Stimulated activated CD8-positive, alpha-beta memory T cell treated with anti-CD3 and anti-CD28 coated beads, Interleukin-12 subunit alpha, Interleukin-12 subunit beta, amount 100 ng/mL, for 4 hours (primary cell): Measurements from ENCODE around the gene LRRC56.

Source experiments
- DNase-seq: peaks from one replicate; pipeline ENCODE4 v3.0.0-alpha.2; 2020; ENCODE audit warnings: low read depth

The LRRC56 gene, protein sequence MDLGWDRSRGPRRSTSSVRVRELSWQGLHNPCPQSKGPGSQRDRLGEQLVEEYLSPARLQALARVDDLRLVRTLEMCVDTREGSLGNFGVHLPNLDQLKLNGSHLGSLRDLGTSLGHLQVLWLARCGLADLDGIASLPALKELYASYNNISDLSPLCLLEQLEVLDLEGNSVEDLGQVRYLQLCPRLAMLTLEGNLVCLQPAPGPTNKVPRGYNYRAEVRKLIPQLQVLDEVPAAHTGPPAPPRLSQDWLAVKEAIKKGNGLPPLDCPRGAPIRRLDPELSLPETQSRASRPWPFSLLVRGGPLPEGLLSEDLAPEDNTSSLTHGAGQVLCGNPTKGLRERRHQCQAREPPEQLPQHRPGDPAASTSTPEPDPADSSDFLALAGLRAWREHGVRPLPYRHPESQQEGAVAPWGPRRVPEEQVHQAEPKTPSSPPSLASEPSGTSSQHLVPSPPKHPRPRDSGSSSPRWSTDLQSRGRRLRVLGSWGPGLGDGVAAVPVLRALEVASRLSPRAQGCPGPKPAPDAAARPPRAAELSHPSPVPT

DNA sequence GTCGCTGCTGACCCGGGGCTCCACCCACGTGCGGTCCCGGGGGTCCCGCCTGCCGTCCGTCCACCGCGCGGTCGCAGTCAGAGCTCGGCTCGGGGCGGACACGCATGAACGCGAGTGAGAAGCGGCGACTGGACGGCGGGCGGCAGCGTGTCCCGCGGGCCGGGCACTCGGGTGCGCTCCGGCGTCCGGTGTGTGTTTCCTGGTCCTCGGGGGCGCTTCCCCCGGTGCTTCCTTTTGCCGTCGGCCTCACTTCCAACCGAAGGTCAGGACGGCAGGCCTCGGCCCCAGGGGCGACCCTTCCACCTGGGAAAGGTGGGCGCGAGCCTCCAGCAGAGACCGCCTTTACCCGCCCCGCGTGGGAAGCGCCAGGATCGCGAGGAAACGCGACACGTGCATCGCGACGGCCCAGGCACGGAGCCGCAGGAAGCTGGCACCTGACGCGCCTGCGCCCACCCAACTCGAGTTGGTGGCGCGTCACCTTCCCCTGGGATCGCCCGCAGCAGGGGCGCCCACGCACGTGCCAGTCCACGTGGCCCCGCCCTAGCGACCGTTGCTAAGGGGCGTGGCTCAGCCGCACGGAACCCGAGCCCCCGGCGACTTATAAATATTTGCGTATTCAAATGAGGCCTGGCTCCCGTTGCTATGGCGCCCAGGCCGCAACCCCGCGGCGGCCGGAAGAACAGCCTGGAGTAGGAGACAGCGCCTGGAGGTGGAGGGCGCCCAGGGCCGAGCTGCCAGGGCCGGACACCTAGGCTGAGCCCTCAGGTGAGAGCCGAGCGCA is at the start of gene LRRC56:
TSS of gene LRRC56 (plus strand) at position 687 of the 781 bp plus-strand sequence. CDS start 3,158 bp downstream, outside the sequence.
- DNase-seq, result peak; percentile 91

DNA sequence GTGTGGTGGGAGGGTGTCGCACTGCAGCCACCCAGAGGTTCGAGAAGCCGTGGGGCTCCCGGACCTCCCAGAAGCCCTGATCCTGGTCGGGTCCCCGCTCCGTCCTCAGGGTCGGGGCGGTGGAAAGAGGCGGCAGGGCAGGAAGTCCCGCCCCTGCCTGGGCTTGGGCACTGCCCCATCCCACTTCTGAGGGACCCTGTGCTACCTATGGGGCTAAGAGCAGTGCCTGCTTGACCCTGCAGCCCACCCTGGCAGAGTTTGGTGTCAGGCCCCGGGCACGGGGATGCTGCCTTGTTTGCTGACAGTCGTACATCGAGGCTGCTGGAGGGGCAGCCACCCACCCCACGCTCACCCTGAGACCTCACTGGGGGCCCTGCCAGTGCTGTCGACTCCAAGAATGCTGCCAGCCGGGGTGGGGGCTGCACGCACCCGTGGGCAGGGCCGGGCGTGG is 49.7 kb upstream of the LRRC56 start:
- no peak for DNase-seq

DNA sequence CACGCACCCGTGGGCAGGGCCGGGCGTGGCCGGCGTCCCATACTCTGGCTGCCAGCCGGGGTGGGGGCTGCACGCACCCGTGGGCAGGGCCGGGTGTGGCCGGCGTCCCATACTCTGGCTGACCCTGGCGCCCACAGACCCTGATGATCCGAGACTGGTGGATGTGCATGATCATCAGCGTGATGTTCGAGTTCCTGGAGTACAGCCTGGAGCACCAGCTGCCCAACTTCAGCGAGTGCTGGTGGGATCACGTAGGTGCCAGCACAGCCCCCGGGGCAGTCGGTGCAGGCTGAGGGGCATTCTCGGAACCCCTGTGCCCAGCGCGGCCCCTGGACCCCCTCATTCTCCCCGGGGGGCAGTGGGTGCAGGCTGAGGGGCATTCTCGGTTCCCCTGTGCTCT is 49.3 kb upstream of the LRRC56 start:
- no peak for DNase-seq

DNA sequence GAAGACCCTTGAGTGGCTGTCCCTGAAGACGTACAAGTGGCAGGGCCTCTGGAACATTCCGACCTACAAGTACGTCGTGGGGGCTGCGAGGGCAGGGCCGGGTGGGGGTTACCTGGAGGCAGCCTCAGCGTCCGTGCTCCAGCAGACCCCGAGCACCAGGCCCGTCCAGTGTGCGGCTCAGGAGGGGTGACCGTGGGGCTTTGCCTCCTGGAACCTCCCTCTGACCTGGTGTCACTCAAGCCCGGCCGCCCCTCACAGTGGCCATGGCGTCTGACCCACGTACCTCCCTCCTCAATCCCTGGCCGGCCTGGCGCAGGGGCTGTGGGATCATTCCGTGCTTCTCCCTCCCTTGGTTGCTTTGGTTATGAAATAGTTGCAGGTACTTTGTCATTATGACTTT is 48.7 kb upstream of the LRRC56 start:
- no peak for DNase-seq

DNA sequence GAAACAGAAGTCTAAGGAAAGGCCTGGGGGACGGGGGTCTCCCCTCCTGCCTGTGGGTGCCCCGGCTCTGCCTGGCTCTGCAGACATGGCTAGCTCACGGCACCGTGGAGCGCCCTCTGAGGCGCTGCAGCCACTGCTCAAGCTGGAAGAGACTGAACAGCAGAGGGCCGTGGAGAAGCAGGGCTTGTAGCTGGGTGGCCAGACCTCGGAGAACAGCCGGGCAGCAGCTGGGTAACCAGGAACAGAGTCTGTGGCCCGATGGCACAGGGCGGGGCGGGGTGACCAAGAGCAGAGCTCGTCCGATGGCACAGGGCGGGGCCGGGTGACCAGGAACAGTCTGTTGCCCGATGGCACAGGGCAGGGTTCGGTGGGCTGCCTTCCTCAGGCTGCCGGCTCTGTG is 48.3 kb upstream of the LRRC56 start:
- no peak for DNase-seq

DNA sequence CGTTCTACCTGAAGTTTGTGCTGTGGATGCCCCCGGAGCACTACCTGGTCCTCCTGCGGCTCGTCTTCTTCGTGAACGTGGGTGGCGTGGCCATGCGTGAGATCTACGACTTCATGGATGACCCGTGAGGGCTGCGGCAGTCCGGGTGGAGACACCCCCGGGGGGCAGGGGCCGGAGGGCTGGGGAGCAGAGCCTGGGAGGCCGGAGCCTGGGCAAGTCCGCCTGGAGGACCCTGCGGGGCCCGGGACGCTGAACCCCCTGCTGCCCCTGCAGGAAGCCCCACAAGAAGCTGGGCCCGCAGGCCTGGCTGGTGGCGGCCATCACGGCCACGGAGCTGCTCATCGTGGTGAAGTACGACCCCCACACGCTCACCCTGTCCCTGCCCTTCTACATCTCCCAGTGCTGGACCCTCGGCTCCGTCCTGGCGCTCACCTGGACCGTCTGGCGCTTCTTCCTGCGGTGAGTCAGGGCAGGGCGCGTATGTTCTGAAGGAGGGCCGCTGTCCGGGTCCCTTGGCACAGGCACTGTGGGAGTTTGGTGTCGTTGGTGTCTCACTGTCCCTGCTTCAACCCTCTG is 47.6 kb upstream of the LRRC56 start:
- no peak for DNase-seq

DNA sequence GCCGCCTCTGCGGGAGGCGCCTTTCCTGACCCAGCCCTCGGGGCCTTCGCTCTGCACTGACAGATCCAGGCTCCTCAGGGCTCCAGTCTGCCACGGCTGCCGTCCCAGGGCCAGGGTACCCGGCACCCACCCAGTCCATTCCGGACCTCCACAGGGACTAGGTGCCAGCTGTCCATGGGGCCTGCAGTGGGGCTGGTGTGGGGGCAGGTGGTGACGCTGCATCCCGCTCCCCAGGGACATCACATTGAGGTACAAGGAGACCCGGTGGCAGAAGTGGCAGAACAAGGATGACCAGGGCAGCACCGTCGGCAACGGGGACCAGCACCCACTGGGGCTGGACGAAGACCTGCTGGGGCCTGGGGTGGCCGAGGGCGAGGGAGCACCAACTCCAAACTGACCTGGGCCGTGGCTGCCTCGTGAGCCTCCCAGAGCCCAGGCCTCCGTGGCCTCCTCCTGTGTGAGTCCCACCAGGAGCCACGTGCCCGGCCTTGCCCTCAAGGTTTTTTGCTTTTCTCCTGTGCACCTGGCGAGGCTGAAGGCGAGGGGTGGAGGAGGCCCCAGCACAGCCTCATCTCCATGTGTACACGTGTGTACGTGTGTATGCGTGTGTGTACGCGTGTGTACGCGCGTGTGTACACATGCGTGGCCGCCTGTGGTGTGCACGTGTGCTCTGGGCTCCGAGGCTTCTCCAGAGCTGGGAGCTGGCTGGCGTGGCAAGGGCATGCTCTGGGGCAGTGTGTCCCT is 47.0 kb upstream of the LRRC56 start:
- no peak for DNase-seq

DNA sequence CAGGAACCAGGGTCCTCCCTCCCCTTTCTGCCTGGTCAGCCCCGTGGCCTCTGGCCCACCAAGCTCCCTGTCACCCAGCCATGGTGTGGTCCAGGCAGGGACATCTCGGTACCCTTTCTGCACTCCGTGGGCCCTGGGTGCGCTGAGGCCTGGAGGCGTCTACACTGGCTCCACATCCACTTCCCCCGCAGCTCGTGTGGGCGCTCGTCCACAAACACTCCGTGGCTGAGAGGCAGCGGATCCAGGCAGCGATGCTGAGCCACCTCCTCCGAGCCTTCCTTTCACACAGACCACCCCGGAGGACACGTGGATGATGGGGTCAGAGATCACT is 46.4 kb upstream of the LRRC56 start:
- DNase-seq, result no peak

DNA sequence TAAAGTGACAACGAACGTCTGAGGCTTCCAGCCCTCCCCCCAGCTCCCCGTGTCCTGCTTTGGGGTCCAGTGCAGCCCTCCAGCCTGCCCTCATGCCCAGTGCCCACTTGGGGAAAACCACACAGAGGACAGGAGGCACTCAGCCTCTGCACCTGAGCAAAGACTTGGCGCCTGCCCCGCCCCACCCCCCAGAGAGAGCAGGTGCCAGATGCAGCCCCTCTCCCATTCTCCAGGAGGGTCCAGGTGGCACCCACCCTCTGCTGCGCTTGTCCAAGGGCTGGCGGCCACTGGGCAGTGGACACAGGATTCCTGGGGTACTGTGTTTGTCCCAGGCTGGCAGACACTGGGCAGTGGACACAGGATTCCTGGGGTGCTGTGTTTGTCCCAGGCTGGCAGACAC is 46.0 kb upstream of the LRRC56 start:
- DNase-seq, result no peak

DNA sequence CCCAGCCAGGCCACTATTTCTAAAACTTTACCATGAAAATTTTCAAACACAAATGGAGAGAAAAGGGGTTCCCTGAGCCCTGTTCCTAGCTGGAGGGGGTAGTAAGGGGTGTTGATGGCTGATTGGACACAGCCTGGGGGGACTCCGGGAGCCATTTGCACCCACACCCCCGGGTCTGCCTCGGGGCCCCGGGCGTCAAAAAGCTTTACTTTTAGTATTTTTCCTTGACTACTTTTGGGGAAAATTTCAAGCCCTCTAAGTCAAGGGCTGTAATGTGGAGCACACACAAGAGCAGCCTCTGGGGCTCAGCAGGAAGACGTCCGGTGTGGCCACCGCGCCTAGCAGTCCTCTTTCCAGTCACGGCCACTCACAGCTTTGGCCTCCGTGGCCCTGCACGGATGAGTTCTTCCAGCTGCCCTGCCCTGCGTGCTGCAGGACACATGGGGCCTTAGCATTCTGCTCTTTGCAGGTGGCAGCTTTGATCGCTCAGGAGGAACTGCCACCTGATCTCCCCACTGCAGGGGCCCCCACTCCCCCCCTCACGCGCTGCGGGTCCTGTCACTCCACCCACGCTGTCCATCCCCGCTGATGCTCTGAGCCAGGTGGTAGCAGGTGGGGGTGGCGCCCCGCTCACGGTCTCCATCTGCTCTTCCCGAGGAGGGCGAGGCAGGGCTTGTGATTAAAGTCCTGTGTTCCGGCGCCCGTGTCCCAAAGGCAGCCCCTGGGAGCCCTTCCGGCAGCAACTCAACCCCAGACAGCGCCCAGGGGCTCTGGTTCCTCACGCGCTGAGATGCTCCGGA is 44.7 kb upstream of the LRRC56 start:
- no peak for DNase-seq

DNA sequence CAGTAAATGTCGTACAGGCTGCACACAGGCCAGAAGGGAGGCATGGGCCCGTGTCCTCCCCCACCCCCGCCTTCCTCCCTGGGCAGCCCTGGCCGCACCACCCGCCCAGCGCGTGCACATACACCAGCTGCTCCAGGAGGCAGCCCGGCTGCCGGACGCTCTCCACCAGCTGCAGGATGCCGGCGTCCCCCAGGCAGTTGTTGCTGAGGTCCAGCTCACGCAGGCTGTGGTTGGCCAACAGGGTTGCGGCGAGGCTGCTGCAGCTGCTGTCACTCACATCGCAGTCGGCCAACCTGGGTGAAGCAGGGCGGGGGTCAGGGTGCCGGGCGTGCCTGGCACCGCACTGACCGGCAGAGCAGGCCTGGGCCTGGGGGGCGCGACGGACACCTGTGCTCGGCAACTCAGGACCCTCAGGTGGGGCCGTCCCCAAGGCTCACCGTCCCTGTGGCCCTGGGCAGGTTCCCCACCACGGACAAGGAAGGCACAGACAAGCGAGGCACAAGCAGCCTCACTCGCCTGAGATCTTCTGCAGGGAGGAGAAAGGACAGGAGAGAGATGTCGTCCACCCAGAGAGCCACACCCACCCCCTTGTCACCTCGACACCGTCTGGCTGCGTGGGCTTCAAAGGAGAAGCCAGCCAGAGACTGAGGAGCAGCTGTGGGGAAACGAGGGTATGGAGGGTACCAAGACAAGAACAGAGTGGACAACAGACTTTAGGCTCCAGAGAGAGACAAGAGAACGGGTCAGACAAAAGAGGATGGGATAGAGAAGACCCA is 42.4 kb upstream of the LRRC56 start:
- DNase-seq, result no peak

DNA sequence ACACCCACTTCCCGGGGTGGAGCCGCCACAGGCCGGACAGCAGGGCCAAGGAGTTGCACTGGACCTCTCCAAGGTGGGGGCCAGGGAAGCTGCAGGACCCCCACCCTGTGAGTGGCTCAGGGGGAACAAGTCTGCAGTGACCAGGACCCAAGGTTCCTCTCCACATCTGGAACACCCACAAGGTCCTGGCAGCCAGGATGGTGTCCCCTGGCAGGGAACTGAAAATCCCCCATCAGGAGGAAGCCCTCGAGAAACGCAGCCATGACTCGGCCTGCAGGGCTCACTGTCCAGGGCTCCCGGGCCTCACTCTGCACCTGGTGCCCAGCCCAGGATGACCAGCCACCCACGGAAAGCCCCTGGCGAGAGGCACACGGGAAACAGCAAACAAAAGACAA is 41.8 kb upstream of the LRRC56 start:
- no peak for DNase-seq

DNA sequence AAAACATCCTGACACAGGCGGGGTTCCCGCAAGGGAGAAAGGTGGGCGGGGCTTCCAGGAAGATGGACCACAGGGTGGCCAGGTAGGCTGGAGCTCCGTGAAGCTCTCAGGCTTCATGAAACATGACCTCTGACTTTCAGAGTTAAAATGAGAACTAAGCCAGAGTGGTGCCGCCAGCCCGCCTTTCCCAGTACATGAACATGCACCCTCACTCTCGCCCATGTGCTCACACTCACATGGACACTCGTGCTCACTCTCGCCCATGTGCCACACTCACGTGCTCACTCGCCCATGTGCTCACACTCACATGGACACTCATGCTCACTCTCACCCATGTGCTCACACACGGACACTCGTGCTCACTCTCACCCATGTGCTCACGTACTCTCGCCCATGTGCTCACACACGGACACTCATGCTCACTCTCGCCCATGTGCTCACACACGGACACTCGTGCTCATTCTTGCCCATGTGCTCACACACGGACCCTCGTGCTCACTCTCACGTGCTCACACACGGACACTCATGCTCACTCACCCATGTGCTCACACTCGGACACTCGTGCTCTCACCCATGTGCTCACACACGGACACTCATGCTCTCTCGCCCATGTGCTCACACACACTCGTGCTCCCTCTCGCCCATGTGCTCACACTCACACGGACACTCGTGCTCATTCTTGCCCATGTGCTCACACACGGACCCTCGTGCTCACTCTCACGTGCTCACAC is 40.3 kb upstream of the LRRC56 start:
- no peak for DNase-seq

DNA sequence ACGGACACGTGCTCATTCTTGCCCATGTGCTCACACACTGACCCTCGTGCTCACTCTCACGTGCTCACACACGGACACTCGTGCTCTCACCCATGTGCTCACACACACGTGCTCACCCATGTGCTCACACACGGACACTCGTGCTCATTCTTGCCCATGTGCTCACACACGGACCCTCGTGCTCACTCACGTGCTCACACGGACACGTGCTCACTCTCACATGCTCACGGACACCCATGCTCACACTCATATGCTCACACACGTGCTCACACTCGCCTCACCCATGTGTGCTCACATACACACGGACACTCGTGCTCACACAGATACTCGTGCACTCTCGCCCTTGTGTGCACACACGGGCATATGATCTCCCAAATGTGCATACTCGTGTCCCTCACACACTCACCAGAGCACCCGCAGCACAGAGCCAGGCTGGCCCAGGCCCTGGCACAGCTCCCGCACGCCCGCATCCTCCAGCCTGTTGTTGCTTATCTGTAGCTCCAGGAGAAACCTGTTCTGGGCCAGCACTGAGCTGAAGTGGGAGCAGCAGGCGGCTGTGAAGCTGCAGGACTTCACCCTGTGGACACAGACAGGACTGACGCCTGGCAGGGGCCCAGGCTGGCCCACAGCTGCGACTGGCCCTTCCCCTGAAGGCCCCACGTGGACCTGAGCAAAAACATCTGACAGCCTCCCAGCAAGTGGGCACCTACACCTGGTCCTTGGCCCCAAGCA is 39.6 kb upstream of the LRRC56 start:
- no peak for DNase-seq

DNA sequence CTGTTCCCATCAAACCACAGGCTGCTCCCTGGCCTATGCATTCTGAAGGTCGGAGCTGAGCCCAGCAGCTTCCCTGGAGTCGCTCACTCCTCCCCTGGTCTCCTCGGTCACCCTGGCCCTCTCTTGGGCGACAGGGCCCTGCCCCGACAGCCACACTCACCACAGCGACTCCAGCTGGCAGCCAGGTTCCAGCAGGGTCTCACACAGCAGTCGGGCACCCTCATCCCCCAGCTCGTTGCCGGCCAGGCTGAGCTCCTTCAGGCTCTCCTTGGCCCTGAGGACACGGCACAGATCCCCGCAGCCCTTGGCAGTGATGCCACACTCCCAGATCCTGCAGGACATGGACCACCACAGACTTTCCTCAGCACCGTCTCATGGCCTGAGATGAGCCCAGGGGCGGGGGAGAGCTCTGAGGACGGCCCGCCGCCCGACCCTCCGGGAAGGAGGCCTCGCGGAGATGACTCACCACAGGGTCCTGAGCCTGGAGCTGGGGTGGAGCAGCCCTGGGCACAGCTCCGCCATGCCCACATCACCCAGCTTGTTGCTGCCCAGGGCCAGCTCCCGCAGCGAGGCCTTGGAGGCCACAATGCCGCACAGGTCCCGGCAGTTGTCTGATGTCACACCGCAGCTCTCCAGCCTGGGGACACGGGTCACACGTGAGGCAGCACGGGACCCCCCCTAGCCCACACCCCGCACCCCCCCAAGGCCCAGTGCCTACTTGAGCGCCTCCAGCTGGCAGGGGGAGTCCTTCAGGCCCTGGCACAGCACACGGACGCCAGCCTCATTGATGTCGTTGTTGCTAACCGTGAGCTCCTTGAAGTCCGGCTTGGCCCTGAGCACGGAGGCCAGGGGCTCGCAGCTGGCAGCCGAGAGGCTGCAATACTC is 38.8 kb upstream of the LRRC56 start:
- no peak for DNase-seq

DNA sequence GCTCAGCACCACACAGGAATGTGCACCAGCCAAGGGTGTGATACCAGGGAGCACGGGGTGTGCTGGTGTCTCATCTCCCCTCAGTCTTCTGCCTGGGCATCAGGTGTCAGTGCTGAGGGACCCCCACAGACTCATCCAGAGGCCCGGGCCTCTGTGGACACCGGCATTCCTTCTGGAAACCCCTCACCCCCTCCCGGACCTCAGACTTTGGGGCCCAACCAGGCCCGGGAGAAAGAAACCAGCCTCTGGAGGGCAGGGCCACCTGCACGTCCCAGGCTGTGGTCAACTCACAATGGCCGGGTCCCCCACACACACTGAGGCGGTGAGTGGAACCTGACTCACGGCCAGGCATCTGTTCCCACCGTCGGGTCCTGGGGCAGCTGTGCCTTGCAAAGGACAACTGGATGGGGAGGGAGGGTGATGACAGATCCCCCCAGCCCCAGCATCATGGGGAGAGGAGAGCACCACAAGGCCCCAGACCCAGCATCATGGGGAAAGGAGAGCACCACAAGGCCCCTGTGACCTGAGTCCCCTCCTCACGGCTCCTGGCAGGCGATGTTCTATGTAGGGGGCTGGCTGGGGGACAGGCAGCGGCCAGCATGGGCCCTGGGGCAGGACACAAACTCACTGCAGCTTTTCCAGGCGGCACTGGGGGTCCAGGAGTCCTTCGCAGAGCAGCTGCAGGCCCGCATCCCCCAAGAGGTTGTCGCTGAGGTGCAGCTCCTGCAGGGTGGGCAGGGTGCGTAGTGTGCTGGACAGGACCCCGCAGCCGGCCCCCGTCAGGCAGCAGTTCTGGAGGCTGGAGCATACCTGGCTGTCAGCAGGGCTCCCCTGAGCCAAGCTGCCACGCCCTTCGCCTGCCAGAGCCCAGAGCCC is 37.9 kb upstream of the LRRC56 start:
- DNase-seq, result no peak
